Activated naive CD4-positive, alpha-beta T cell treated with anti-CD3 and anti-CD28 coated beads, Interleukin-2, amount 50 U/mL, for 72 hours (primary cell): ENCODE results near the gene SLC6A11. TPM values are rescaled to one million over a fixed set of nuclear protein-coding genes. Genes with fewer than 3 reads are reported as not detected.

Experiments
- ATAC-seq, 2 donors: fragments of 150-1000 bp; cut with Tn5 transposase; 2 replicates each; pipeline ENCODE4 v1.10.0; 2021; ENCODE audit warnings: mild to moderate bottlenecking in 2 of 2, moderate library complexity in 2 of 2
- DNase-seq, 2 donors: peaks; one replicate each; pipeline ENCODE4 v3.0.0; 2021 to 2022; ENCODE audit warnings: low spot score in 2 of 2
- H3K27ac Mint-ChIP-seq, 2 donors: one replicate each; pipeline ENCODE4 v1.8.0; 2022; ENCODE audit warnings: mild to moderate bottlenecking in 2 of 2, mixed read lengths in 2 of 2
- H3K36me3 Mint-ChIP-seq, 2 donors: one replicate each; pipeline ENCODE4 v1.8.0; 2022; ENCODE audit warnings: mixed read lengths in 2 of 2
- H3K9me3 Mint-ChIP-seq, 2 donors: one replicate each; pipeline ENCODE4 v1.8.0; 2022; ENCODE audit warnings: mixed read lengths in 2 of 2
- total RNA-seq, 2 donors: library from RNA; stranded (reverse); gene quantifications; one replicate each; pipeline ENCODE4 v1.2.3, GENCODE V29; 2022

The SLC6A11 gene
- total RNA-seq, 2 donors from 2014 or later: not detected

GRCh38 chr3:10944866-10945265 lies 128.8 kb downstream of the SLC6A11 start:
- H3K9me3 Mint-ChIP-seq: peaks cover 0 to 12% of the 10 kb centered on the region in 2 donors
- no peak for DNase-seq
- no peak for ATAC-seq
- H3K27ac Mint-ChIP-seq: no peak overlapping the region
- H3K36me3 Mint-ChIP-seq: peaks cover 0 to 6% of the 10 kb centered on the region in 2 donors

- ATAC-seq: peak; percentile 76 to 84
- Mint-ChIP-seq H3K9me3 (peaks cover 0 to 12% of the 10 kb centered on the region in 2 donors), H3K27ac (no peak overlapping the region), H3K36me3 (peaks cover 0 to 6% of the 10 kb centered on the region in 2 donors)
- DNase-seq: peak in 1 of 2 donors; percentile 73
These were observed 129.8 kb downstream of the SLC6A11 start for GRCh38 chr3:10945683-10946287.

GRCh38 chr3:10946526-10946925 lies 130.5 kb downstream of the SLC6A11 start:
- Mint-ChIP-seq H3K27ac (no peak overlapping the region), H3K36me3 (peaks cover 0 to 6% of the 10 kb centered on the region in 2 donors), H3K9me3 (peaks cover 0 to 12% of the 10 kb centered on the region in 2 donors)
- ATAC-seq (no peak), DNase-seq (no peak)

GRCh38 chr3:10948326-10948725 lies 132.3 kb downstream of the SLC6A11 start:
- DNase-seq: no peak
- Mint-ChIP-seq H3K27ac (no peak overlapping the region), H3K36me3 (no peaks in the 10 kb centered on the region), H3K9me3 (no peaks in the 10 kb centered on the region)
- ATAC-seq: no peak

- H3K36me3 Mint-ChIP-seq: no peaks in the 10 kb centered on the region
- DNase-seq (no peak), ATAC-seq (no peak)
- no peak overlapping the region for H3K27ac Mint-ChIP-seq
- no peaks in the 10 kb centered on the region for H3K9me3 Mint-ChIP-seq
These were observed 133.2 kb downstream of the SLC6A11 start for GRCh38 chr3:10949197-10949596.

- H3K36me3 Mint-ChIP-seq: no peaks in the 10 kb centered on the region
- no peak overlapping the region for H3K27ac Mint-ChIP-seq
- ATAC-seq (peak in 1 of 2 donors; percentile 38), DNase-seq (no peak)
- no peaks in the 10 kb centered on the region for H3K9me3 Mint-ChIP-seq
These were observed 134.7 kb downstream of the SLC6A11 start for GRCh38 chr3:10950476-10951294.

- DNase-seq: no peak
- Mint-ChIP-seq H3K9me3 (no peaks in the 10 kb centered on the region), H3K36me3 (no peaks in the 10 kb centered on the region), H3K27ac (no peak overlapping the region)
- ATAC-seq: no peak
These were observed 135.4 kb downstream of the SLC6A11 start for GRCh38 chr3:10951295-10951926.

- Mint-ChIP-seq H3K36me3 (no peaks in the 10 kb centered on the region), H3K27ac (no peak overlapping the region), H3K9me3 (no peaks in the 10 kb centered on the region)
- ATAC-seq: no peak
- DNase-seq: no peak
These were observed 136.5 kb downstream of the SLC6A11 start for GRCh38 chr3:10952525-10952924.

- DNase-seq: no peak
- ATAC-seq: no peak
- Mint-ChIP-seq H3K36me3 (no peaks in the 10 kb centered on the region), H3K9me3 (no peaks in the 10 kb centered on the region), H3K27ac (no peak overlapping the region)
These were observed 138.7 kb downstream of the SLC6A11 start for GRCh38 chr3:10954740-10955139.

GRCh38 chr3:10955711-10956453 lies 139.9 kb downstream of the SLC6A11 start:
- no peak for ATAC-seq
- no peak overlapping the region for H3K27ac Mint-ChIP-seq
- DNase-seq: no peak
- H3K36me3 Mint-ChIP-seq: no peaks in the 10 kb centered on the region
- H3K9me3 Mint-ChIP-seq: no peaks in the 10 kb centered on the region

- ATAC-seq (no peak), DNase-seq (no peak)
- no peak overlapping the region for H3K27ac Mint-ChIP-seq
- no peaks in the 10 kb centered on the region for H3K9me3 Mint-ChIP-seq
- H3K36me3 Mint-ChIP-seq: no peaks in the 10 kb centered on the region
These were observed 140.5 kb downstream of the SLC6A11 start for GRCh38 chr3:10956531-10956930.

GRCh38 chr3:10956986-10957385 lies 141.0 kb downstream of the SLC6A11 start:
- DNase-seq (no peak), ATAC-seq (no peak)
- Mint-ChIP-seq H3K9me3 (no peaks in the 10 kb centered on the region), H3K36me3 (no peaks in the 10 kb centered on the region), H3K27ac (no peak overlapping the region)

GRCh38 chr3:10957976-10958749 lies 142.1 kb downstream of the SLC6A11 start:
- ATAC-seq (no peak), DNase-seq (no peak)
- Mint-ChIP-seq H3K36me3 (no peaks in the 10 kb centered on the region), H3K9me3 (no peaks in the 10 kb centered on the region), H3K27ac (peak overlapping the region in 1 of 2 donors; percentile 36)

- DNase-seq (no peak), ATAC-seq (no peak)
- H3K36me3 Mint-ChIP-seq: no peaks in the 10 kb centered on the region
- no peaks in the 10 kb centered on the region for H3K9me3 Mint-ChIP-seq
- H3K27ac Mint-ChIP-seq: no peak overlapping the region
These were observed 144.2 kb downstream of the SLC6A11 start for GRCh38 chr3:10960255-10960654.

- Mint-ChIP-seq H3K36me3 (no peaks in the 10 kb centered on the region), H3K9me3 (no peaks in the 10 kb centered on the region), H3K27ac (no peak overlapping the region)
- ATAC-seq (no peak), DNase-seq (no peak)
These were observed 145.9 kb downstream of the SLC6A11 start for GRCh38 chr3:10961921-10962320.

- Mint-ChIP-seq H3K9me3 (no peaks in the 10 kb centered on the region), H3K36me3 (no peaks in the 10 kb centered on the region), H3K27ac (no peak overlapping the region)
- ATAC-seq: no peak
- no peak for DNase-seq
These were observed 146.5 kb downstream of the SLC6A11 start for GRCh38 chr3:10962481-10963036.
